22Rv1 (cell line): ENCODE measurements around the gene SLC6A9.

Source experiments
- ZFX ChIP-seq: fragments of 450-650 bp; IDR thresholded peaks from 2 replicates; pipeline ENCODE4 v1.6.1; 2017; ENCODE audit warnings: antibody characterized with exemption, borderline replicate concordance
- TF ChIP-seq, protein P1 (sequence below): fragments of 450-650 bp; IDR thresholded peaks from 2 replicates; pipeline ENCODE4 v1.5.1; 2017; ENCODE audit warnings: mild to moderate bottlenecking

DNA sequence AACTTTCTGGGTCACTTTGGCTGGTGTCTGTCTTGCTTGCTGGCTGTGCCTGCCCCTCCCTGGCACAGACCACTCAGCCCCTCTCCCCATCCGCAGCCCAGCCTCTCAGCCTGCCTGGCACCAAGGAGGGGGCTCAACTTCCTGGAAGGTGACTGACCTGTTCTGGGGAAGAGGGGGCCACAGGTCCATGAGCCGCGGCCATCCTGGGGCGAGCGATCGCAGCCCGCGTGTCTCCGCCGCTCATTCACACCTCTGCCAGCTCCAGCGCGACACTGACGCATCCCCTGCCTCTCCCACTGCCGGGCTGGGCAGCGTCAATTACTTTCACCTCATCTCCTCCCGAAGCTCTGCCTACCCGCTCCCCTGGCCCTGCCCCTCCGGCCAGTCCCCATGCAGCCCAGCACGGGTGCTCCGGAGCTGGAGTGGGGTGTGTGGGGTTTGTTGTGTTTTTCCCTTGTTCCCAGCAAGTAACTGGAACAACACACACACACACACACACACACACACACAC, 14.3 kb downstream of the SLC6A9 start:
- TF ChIP-seq, protein P1, sequence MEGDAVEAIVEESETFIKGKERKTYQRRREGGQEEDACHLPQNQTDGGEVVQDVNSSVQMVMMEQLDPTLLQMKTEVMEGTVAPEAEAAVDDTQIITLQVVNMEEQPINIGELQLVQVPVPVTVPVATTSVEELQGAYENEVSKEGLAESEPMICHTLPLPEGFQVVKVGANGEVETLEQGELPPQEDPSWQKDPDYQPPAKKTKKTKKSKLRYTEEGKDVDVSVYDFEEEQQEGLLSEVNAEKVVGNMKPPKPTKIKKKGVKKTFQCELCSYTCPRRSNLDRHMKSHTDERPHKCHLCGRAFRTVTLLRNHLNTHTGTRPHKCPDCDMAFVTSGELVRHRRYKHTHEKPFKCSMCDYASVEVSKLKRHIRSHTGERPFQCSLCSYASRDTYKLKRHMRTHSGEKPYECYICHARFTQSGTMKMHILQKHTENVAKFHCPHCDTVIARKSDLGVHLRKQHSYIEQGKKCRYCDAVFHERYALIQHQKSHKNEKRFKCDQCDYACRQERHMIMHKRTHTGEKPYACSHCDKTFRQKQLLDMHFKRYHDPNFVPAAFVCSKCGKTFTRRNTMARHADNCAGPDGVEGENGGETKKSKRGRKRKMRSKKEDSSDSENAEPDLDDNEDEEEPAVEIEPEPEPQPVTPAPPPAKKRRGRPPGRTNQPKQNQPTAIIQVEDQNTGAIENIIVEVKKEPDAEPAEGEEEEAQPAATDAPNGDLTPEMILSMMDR = no peak
- no peak for TF ChIP-seq ZFX
